NCI-H2107 treated with DMSO at 0.1 percent for 48 hours (cell line): ENCODE data around the gene AKT1.
"Not testable (repeated sequence)": the region's sequence is repeated elsewhere in the genome, so short reads cannot be mapped to it uniquely, and the experiment has no call there.

ENCODE experiments used
- DNase-seq: peaks from one replicate; lab custom pipeline; 2025; ENCODE audit not compliant: unreplicated experiment; lab: John Stamatoyannopoulos, UW

Gene AKT1

DNA sequence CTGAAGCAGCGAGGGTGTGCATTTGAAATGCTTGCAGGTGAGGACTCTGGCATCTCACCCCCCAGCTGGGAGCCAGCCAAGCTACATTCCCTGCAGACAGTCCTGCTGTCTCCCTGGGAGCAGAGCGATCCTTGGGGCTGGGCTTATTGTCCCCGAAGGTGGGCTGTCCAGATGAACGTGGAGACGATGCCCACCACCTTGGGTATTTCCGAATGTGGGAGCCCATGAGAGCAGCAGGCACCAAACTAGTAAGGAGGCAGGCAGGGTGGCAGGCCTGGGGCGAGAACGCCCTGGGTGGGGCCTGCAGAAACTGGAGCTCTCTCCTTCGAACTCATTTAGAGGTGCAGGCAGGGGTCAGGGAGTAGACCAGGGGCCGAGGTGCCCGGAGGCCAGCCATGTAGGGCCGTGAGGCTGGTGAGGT lies 23.8 kb upstream of the AKT1 start:
- no peak for DNase-seq

DNA sequence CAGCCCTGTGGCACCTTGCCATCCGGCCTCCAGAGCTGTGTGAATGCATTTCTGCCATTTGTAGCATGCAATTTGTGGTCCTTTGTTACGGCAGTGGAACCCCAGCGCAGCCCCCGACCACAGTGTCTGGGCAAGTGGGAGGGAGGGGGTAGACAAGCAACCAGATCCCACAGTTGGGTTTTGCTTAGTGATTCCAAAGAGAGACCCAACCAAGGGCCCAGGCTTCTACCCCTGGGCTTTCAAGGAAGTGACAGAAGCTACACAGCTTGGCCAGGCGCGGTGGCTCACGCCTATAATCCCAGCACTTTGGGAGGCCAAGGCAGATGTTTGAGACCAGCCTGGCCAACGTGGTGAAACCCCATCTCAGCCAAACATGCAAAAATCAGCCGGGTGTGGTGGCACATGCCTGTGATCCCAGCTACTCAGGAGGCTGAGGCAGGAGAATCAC lies 23.2 kb upstream of the AKT1 start:
- no peak for DNase-seq

DNA sequence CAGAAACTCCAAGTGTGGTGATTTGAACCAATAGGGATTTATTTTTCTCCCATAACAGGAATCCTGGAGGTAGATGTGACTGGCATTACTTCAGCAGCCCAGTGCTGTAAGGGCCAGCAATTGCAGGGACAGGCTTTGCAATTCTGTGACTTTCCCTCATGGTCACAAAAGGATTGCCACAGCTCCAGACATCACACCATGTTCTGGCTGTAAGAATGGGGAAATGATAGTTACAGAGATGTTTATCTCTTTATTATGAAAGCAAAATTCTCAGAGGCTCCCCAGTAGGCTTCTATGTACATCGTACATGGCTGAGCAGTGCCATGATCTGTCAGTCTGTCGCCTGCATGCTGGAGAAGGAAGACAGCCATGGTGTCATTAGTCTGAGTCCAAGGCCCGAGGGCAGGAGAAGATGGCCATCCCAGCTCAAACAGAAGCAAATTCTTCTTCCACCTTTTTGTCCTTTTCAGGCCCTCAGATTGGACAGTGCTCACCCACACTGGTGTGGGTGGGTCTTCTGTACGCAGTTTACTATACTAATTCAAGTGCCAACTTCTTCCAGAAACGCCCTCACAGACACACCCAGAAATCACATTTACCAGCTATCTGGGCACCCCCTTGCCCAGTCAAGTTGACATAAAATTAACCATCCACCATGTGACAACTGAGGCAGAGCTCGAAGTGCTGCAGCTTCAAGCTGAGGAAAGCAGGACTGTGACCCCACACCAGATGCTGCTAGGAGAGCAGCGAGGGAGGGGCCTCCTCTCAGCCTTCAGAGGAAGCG lies 22.6 kb upstream of the AKT1 start:
- DNase-seq = no peak

- DNase-seq = no peak
Observed at GRCh38 chr14:104816616-104816884, 21.0 kb upstream of the AKT1 start.

GRCh38 chr14:104814701-104815100 lies 19.2 kb upstream of the AKT1 start:
- DNase-seq = not testable (repeated sequence)

- no peak for DNase-seq
Observed at GRCh38 chr14:104813286-104813685, 17.7 kb upstream of the AKT1 start.

DNA sequence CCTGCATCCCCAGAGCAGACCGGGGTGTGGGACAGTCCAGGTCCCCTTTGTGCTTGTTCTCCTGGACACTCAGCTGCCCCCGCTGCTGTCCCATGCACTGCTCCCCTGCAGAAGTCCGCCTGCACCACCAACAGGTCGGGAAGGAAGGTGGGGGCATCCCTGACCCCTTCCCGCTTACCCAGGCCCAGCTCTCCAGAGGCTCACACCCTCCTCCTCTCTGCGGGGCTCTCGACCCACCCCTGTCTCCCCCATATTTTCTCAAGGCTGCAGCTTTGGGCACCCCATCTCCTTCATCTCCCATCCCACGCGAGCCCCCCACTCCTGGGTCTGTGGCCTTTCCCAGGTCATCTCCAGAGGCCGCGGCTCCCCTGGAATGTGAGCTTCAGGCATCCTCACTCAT lies 14.8 kb upstream of the AKT1 start:
- no peak for DNase-seq

GRCh38 chr14:104808456-104808855 lies 12.9 kb upstream of the AKT1 start:
- no peak for DNase-seq

DNA sequence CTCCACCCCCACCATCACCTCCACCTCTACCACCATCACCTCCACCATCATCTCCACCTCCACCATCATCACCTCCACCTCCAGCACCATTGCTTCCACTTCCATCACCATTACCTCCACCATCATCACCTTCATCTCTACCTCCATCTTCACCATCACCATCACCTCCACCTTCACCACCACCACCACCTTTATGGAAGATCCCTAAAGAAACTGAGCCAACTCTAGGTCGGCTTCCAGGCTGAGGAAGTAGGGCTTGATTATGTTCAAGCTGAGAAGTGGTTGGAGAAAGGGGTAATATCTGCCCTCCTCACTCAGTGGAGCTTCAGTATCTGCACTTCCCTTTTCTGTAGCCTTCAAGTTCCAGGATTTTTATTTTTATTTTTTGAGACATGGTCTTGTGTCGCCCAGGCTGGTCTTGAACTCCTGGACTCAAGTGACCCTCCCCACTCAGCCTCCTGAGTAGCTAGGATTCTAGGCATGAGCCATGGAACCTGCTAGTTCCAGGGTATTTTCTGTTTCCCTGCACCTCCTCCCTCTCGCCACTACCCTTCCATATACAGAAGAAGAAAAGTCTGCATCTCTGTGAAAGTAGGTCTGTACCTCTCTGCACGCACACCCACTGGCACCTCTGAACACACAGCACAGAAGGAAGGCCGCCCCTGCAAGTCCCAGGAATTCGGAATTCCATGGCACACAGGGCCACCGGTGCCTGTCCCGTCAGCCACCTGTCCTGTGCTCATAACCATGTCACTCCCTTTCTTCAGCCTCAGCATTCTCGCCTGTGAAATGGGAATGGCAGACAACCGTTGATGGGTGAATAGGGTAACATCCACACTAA lies 11.3 kb upstream of the AKT1 start:
- no peak for DNase-seq

DNA sequence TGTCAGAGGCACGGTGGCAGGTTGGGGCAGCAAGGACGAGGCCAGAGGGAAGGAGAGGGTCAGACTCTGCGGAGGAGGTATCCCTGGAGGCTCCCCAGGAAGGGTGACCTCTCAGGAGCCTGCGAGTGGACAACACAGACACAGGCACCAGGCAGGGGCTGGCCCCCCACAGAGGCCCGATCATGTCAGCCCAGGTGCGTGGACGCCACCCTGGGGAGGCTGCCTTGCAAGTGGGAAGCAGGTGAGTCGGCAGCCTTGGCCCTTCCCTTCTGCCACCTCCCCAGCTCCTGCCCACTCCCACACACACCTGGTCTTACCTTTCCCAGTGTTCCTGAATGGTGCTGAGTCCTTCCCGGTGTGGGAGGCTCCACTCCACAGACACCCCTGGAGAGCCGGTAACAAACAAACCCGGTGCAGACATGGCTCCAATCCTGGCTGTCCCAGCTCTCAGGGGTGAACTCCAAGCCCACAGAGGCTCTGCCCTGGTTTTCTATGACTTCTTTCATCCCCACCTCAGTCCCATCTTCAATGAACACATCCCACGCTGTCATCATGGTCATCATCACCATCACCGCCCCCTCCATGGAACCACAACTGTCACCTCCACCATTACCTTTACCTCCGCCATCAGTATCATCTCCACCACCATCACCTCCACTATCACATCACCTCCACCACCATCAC lies 10.5 kb upstream of the AKT1 start:
- no peak for DNase-seq

GRCh38 chr14:104805326-104805678 lies 9.8 kb upstream of the AKT1 start:
- no peak for DNase-seq

- DNase-seq = no peak
Observed at GRCh38 chr14:104804481-104805325, 9.2 kb upstream of the AKT1 start.

- no peak for DNase-seq
Observed at GRCh38 chr14:104803912-104804410, 8.4 kb upstream of the AKT1 start.

DNA sequence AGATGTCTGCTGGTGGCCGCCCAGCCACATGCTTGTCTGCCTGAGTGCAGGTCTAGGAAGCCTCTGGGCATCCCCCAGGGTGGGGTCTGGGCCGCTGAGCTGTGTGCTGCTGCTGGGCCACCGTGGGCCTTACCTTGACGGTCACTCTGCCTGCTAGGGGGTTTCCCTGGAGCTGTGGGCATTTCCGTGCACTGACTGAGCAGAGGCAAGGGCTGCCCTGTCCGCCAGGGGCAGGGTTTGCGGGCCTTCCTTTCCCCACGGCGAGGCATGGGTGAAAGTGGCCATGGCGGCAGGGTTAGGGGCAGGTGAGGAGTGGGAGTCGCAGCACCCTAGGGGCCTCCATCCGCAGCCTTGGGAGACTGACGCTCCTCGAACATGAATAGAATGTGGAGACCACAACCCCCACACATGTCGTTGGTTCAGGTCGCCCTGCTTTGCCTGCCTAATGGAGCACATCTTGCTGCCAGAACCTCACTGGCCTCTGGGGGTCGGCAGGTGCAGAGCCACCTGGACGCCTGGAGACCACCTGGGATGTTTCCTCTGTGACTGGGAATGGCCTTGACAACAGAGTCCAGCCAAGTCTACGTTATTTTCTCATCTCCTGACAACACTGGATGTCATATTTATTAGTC lies 7.8 kb upstream of the AKT1 start:
- DNase-seq = no peak

DNA sequence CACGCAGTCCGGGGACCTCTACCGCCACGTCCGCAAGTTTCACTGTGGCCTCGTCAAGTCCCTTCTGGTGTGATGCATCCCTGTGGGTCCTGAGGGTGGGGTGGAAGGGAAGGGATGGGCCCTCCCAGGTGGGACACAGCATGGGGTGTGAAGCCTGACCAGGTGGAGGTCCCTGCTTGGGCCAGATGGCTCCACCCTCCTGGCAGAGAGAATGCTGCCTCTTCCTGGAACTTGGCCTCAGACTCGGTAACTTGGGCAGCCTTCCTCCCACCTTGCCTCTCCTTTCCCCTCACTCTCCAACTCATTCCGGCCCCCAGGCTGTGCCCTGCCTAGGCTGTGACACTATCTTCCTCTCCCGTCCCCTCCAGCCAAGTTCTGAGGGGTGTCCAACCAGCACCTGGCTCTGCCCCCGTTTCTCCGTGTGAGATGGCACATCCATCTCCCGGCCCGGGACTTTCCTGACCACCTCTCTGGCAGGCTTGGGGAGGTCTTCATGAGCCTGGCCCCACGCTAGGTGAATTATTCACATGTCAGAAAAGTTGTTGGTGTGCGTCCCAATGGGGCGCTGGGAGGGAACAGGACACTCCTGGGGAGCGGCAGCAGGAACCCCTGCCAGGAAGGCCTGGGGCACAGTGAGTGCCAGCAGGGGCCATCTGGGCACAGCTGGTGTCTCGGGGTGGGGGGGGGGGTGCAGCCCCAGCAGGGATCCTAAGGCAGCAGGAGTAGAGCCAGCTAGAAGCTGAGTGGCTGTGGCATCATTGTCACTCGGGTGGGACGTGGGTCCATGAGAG lies 7.0 kb upstream of the AKT1 start:
- DNase-seq = no peak

- DNase-seq = no peak
Observed at GRCh38 chr14:104801520-104802393, 6.2 kb upstream of the AKT1 start.

DNA sequence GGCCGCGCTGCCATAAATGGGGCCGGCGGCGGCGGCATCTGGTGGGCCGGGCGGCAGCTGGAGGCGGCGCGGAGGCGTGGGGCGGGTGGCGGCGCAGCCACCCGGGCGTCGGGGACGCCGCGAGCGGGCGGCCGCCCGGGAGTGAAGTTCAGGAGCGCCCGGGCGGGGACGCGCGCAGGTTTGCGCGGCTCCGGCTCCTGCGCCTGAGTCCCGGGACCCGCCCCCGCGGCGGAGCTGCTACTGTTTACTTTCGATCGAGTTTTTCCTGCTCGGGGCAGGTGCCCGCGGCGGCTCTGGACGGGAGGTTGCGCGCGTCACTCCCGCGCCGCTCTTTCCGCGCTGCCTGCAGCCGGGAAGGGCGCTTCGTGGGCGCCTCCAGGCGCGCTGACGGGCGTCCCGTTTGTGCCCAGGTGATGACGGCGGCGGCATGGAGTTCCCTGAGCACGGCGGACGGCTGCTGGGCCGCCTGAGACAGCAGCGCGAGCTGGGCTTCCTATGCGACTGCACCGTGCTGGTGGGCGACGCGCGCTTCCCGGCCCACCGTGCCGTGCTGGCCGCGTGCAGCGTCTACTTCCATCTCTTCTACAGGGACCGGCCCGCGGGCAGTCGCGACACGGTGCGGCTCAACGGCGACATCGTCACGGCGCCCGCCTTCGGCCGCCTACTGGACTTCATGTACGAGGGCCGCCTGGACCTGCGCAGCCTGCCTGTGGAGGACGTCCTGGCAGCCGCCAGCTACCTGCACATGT lies 5.4 kb upstream of the AKT1 start, which contains the start of gene ZBTB42:
Gene ZBTB42, plus strand, starts transcription at position 331 of the 749 bp plus-strand sequence. Its CDS starts 97 bp downstream, at position 428.
- no peak for DNase-seq
